HG03159 (cell line): ENCODE measurements around the gene ROCK2.
A peak's percentile ranks its signal among the peaks of the same experiment; 100 is the strongest.
"Not testable (repeated sequence)": the region's sequence is repeated elsewhere in the genome, so short reads cannot be mapped to it uniquely, and the experiment has no call there.

Experiments used
- ATAC-seq: cut with Tn5 transposase; IDR thresholded peaks from one replicate; pipeline ENCODE4 v1.9.1; 2021; ENCODE audit warnings: mild to moderate bottlenecking, moderate library complexity; ENCODE audit not compliant: unreplicated experiment

The ROCK2 gene

GRCh38 chr2:11187083-11187619, 157.3 kb downstream of the ROCK2 start:
- ATAC-seq, result no peak

GRCh38 chr2:11186145-11186544, 158.3 kb downstream of the ROCK2 start:
- no peak for ATAC-seq

GRCh38 chr2:11182951-11183350, 161.5 kb downstream of the ROCK2 start:
- ATAC-seq, result no peak

GRCh38 chr2:11180653-11181052, 163.8 kb downstream of the ROCK2 start:
- no peak for ATAC-seq

GRCh38 chr2:11179899-11180298, 164.5 kb downstream of the ROCK2 start:
- ATAC-seq, result no peak

GRCh38 chr2:11179196-11179595, 165.2 kb downstream of the ROCK2 start:
- ATAC-seq, result no peak

GRCh38 chr2:11177871-11178690, 166.4 kb downstream of the ROCK2 start:
- no peak for ATAC-seq

GRCh38 chr2:11175293-11175795, 169.1 kb downstream of the ROCK2 start:
- ATAC-seq, result no peak

GRCh38 chr2:11174222-11174621, 170.2 kb downstream of the ROCK2 start:
- no peak for ATAC-seq

GRCh38 chr2:11169333-11169732, 175.1 kb downstream of the ROCK2 start:
- no peak for ATAC-seq

GRCh38 chr2:11168488-11168887, 175.9 kb downstream of the ROCK2 start:
- ATAC-seq, result no peak

- no peak for ATAC-seq
Observed at GRCh38 chr2:11166476-11166875, 178.0 kb downstream of the ROCK2 start.

GRCh38 chr2:11165046-11165445, 179.4 kb downstream of the ROCK2 start:
- ATAC-seq, result not testable (repeated sequence)

- no peak for ATAC-seq
Observed at GRCh38 chr2:11163439-11164317, 180.8 kb downstream of the ROCK2 start.

GRCh38 chr2:11161747-11162146, 182.7 kb downstream of the ROCK2 start:
- ATAC-seq, result no peak

GRCh38 chr2:11160731-11161455, 183.5 kb downstream of the ROCK2 start:
- peak; percentile 63 for ATAC-seq

- ATAC-seq, result no peak
Observed at GRCh38 chr2:11160256-11160655, 184.2 kb downstream of the ROCK2 start.

- no peak for ATAC-seq
Observed at GRCh38 chr2:11159574-11160170, 184.8 kb downstream of the ROCK2 start.

GRCh38 chr2:11158916-11159573, 185.4 kb downstream of the ROCK2 start:
- ATAC-seq, result no peak

- ATAC-seq, result no peak
Observed at GRCh38 chr2:11157731-11158130, 186.7 kb downstream of the ROCK2 start.
